A549 (cell line): ENCODE measurements around the gene GPR17. TPM values are rescaled to one million over a fixed set of nuclear protein-coding genes. Genes with fewer than 3 reads are reported as not detected.
A peak's percentile ranks its signal among the peaks of the same experiment; 100 is the strongest.

Experiments
- ATAC-seq, 2 experiments: fragments of 200-7000 bp in 1 of 2; fragments of >200 bp in 1 of 2; cut with Nextera tagmentation in 1 of 2; cut with Tn5 transposase in 1 of 2; 3 replicates each; pipeline versions ENCODE4 v1.8.0 to v1.9.1; 2018 to 2020; ENCODE audit warnings: mild to moderate bottlenecking in 1 of 2, moderate library complexity in 1 of 2
- CTCF ChIA-PET: fragments of 300-600 bp; sonication (Branson Sonifier 250); formaldehyde crosslinking; extraction: SDS; loops from one replicate; lab custom pipeline; 2021; ENCODE audit warnings: antibody characterized with exemption, inconsistent platforms; lab: Yijun Ruan, JAX
- POLR2A ChIA-PET: fragments of 350-600 bp; formaldehyde crosslinking; extraction: SDS; loops from one replicate; lab custom pipeline; 2021; ENCODE audit warnings: antibody characterized with exemption, inconsistent platforms; lab: Yijun Ruan, JAX
- DNase-seq, 2 experiments: peaks; one replicate each; pipeline versions ENCODE4 v3.0.0 to v3.0.0-alpha.2; 2011 to 2016; ENCODE audit warnings: low read depth in 1 of 2, low spot score in 1 of 2
- FAIRE-seq: peaks from 2 replicates; lab custom pipeline; 2011; peaks lifted over from hg19 to GRCh38; lab: Jason Lieb, UNC
- H3K27ac ChIP-seq, 2 experiments: fragments of >200 bp; sonication (Bioruptor Twin); formaldehyde crosslinking; 3 replicates each; pipeline ENCODE4 v1.5.1; 2016 to 2017
- H3K4me1 ChIP-seq: fragments of >200 bp; sonication (Bioruptor Twin); formaldehyde crosslinking; 3 replicates; pipeline ENCODE4 v1.6.1; 2016
- H3K4me2 ChIP-seq: fragments of >200 bp; sonication (Bioruptor Twin); formaldehyde crosslinking; 3 replicates; pipeline ENCODE4 v1.6.1; 2016
- H3K4me3 ChIP-seq: fragments of >200 bp; sonication (Bioruptor Twin); formaldehyde crosslinking; 3 replicates; pipeline ENCODE4 v1.5.1; 2016
- H3K9me3 ChIP-seq: fragments of >200 bp; sonication (Bioruptor Twin); formaldehyde crosslinking; 3 replicates; pipeline ENCODE4 v1.6.1; 2016
- BCL3 ChIP-seq: fragments of >200 bp; sonication (Bioruptor Twin); formaldehyde crosslinking; IDR thresholded peaks from 3 replicates; pipeline ENCODE4 v1.6.1; 2016
- BHLHE40 ChIP-seq: IDR thresholded peaks from 2 replicates; pipeline ENCODE4 v1.6.1; 2012; ENCODE audit warnings: low read depth, low read length, inconsistent platforms
- CEBPB ChIP-seq, 2 experiments: fragments of >200 bp in 1 of 2; sonication (Bioruptor Twin) in 1 of 2; formaldehyde crosslinking in 1 of 2; IDR thresholded peaks; 2 replicates each; pipeline ENCODE4 v1.6.1; 2012 to 2016
- CHD4 ChIP-seq: fragments of 200-600 bp; sonication (generic); IDR thresholded peaks from 2 replicates; pipeline ENCODE4 v1.6.1; 2016; ENCODE audit warnings: antibody characterized with exemption, mild to moderate bottlenecking, borderline replicate concordance
- CTCF ChIP-seq: fragments of >200 bp; sonication (Bioruptor Twin); formaldehyde crosslinking; IDR thresholded peaks from 3 replicates; pipeline ENCODE4 v1.5.1; 2016
- E2F6 ChIP-seq: IDR thresholded peaks from 2 replicates; pipeline ENCODE4 v1.6.1; 2012; ENCODE audit warnings: low read depth, borderline replicate concordance
- EHF ChIP-seq: fragments of 250-450 bp; sonication (Bioruptor Pico); IDR thresholded peaks from 2 replicates; pipeline ENCODE4 v1.5.0; 2020; ENCODE audit warnings: mild to moderate bottlenecking
- FOSB ChIP-seq: fragments of 250-450 bp; sonication (Bioruptor Pico); IDR thresholded peaks from 2 replicates; pipeline ENCODE4 v1.5.0; 2020; ENCODE audit warnings: mild to moderate bottlenecking, moderate library complexity
- HDAC2 ChIP-seq: fragments of 200-600 bp; sonication (generic); IDR thresholded peaks from 2 replicates; pipeline ENCODE4 v1.6.1; 2016
- HES2 ChIP-seq: fragments of >200 bp; sonication (Bioruptor Twin); formaldehyde crosslinking; IDR thresholded peaks from 2 replicates; pipeline ENCODE4 v1.6.1; 2016
- HEYL ChIP-seq: fragments of 250-450 bp; sonication (Bioruptor Pico); IDR thresholded peaks from 2 replicates; pipeline ENCODE4 v1.8.0; 2021; ENCODE audit warnings: mild to moderate bottlenecking, moderate library complexity
- HOXA7 ChIP-seq: fragments of 250-450 bp; sonication (Bioruptor Pico); IDR thresholded peaks from 2 replicates; pipeline ENCODE4 v1.5.0; 2020; ENCODE audit warnings: mild to moderate bottlenecking, moderate library complexity
- HOXB13 ChIP-seq: fragments of 250-450 bp; sonication (Bioruptor Pico); IDR thresholded peaks from 2 replicates; pipeline ENCODE4 v1.5.0; 2020; ENCODE audit warnings: low read depth, mild to moderate bottlenecking, moderate library complexity
- HOXB5 ChIP-seq: fragments of 250-450 bp; sonication (Bioruptor Pico); IDR thresholded peaks from 2 replicates; pipeline ENCODE4 v1.5.0; 2020; ENCODE audit warnings: mild to moderate bottlenecking, moderate library complexity
- JUN ChIP-seq, 2 experiments: fragments of >200 bp; sonication (Bioruptor Twin); formaldehyde crosslinking; IDR thresholded peaks; 2 replicates in 1 of 2; 3 replicates in 1 of 2; pipeline ENCODE4 v1.6.1; 2016 to 2017
- JUNB ChIP-seq: fragments of >200 bp; sonication (Bioruptor Twin); formaldehyde crosslinking; IDR thresholded peaks from 2 replicates; pipeline ENCODE4 v1.6.1; 2016
- MAX ChIP-seq: IDR thresholded peaks from 2 replicates; pipeline ENCODE4 v1.6.1; 2012
- MYC ChIP-seq: IDR thresholded peaks from 2 replicates; pipeline ENCODE4 v1.6.1; 2012; ENCODE audit warnings: mild to moderate bottlenecking, inconsistent platforms, low read length, improper control_type of control experiment, borderline replicate concordance
- PBX3 ChIP-seq: IDR thresholded peaks from 2 replicates; pipeline ENCODE4 v1.6.1; 2012
- PHF8 ChIP-seq: fragments of 200-600 bp; sonication (generic); IDR thresholded peaks from 2 replicates; pipeline ENCODE4 v1.6.1; 2016; ENCODE audit warnings: low read depth, mild to moderate bottlenecking, antibody characterized with exemption, moderate library complexity, borderline replicate concordance
- POLR2A ChIP-seq: IDR thresholded peaks from 2 replicates; pipeline ENCODE4 v1.6.1; 2012; ENCODE audit warnings: mild to moderate bottlenecking, low read length
- POLR2AphosphoS2 ChIP-seq: conservative IDR thresholded peaks from 2 replicates; pipeline ENCODE4 v1.6.1; 2012; ENCODE audit warnings: low read length, improper control_type of control experiment, inconsistent platforms
- RARB ChIP-seq: fragments of 250-450 bp; sonication (Bioruptor Pico); IDR thresholded peaks from 2 replicates; pipeline ENCODE4 v1.8.0; 2021; ENCODE audit warnings: mild to moderate bottlenecking, moderate library complexity
- RFX5 ChIP-seq: fragments of 450-650 bp; IDR thresholded peaks from 2 replicates; pipeline ENCODE4 v1.7.1; 2014; ENCODE audit warnings: antibody characterized with exemption, mild to moderate bottlenecking, moderate library complexity
- SMC3 ChIP-seq: fragments of >200 bp; sonication (Bioruptor Twin); formaldehyde crosslinking; IDR thresholded peaks from 3 replicates; pipeline ENCODE4 v1.6.1; 2018; ENCODE audit warnings: inconsistent platforms
- TFCP2L1 ChIP-seq: fragments of 250-450 bp; sonication (Bioruptor Pico); IDR thresholded peaks from 2 replicates; pipeline ENCODE4 v1.5.0; 2021; ENCODE audit warnings: mild to moderate bottlenecking
- ZC3H11A ChIP-seq: fragments of 450-650 bp; IDR thresholded peaks from 2 replicates; pipeline ENCODE4 v1.6.1; 2014; ENCODE audit warnings: antibody characterized with exemption, mild to moderate bottlenecking
- ZNF302 ChIP-seq: fragments of 250-450 bp; sonication (Bioruptor Pico); IDR thresholded peaks from 2 replicates; pipeline ENCODE4 v1.9.0; 2021; ENCODE audit warnings: inconsistent platforms, mild to moderate bottlenecking, moderate library complexity
- ZSCAN20 ChIP-seq: fragments of 250-450 bp; sonication (Bioruptor Pico); IDR thresholded peaks from 2 replicates; pipeline ENCODE4 v1.8.0; 2022; ENCODE audit warnings: mild to moderate bottlenecking, moderate library complexity
- WGBS: methylation state at CpG from one replicate; pipeline ENCODE4 v1.1.6; 2017; ENCODE audit errors: missing lambda C conversion rate; 5-methylcytosine and 5-hydroxymethylcytosine counted together
- polyA plus RNA-seq, 4 experiments: library from polyadenylated mRNA; depleted of rRNA in 3 of 4; stranded (reverse); fragments of >200 nt; fragmentation: RNase III in 1 of 4; extraction: RNeasy Plus Mini Kit Qiagen cat#74134 plus additional on column Dnase treatment in 1 of 4; gene quantifications; 2 replicates in 3 of 4; 3 replicates in 1 of 4; pipeline ENCODE4 v1.2.3, GENCODE V29; 2011 to 2017

The GPR17 gene
- polyA plus RNA-seq, 2 of the 4 experiments (the other 2 are of a cell fraction): not detected

- peak; percentile 30; the same call in 1 of the 2 replicates for TF ChIP-seq RFX5
- peak; percentile 91; the same call in 2 of the 3 replicates for TF ChIP-seq BCL3
- TF ChIP-seq PBX3: no peak; the same call in 1 of the 2 replicates
- peak; percentile 88 for TF ChIP-seq PHF8
- TF ChIP-seq RARB (CRISPR knock-in tag): no peak; the same call in 1 of the 2 replicates
- no peak for TF ChIP-seq FOSB (CRISPR knock-in tag)
- TF ChIP-seq MYC: 0 out of 2 replicates have a peak, but pooled peaks have one; percentile 9
- no peak for TF ChIP-seq HEYL
- TF ChIP-seq CTCF: no peak
- peak; percentile 95 for TF ChIP-seq POLR2A
- TF ChIP-seq JUN (IDR thresholded peaks at IDR 0.05): peak; percentile 46 to 91; a peak in 3 of 5 replicates
- TF ChIP-seq E2F6: no peak
- no peak for TF ChIP-seq EHF
- peak; percentile 41; the same call in 1 of the 2 replicates for TF ChIP-seq MAX
- Histone ChIP-seq H3K4me1 (peaks cover 30% of the 10 kb centered on the region), H3K4me2 (peak within 1 kb of the TSS; percentile 83), H3K4me3 (peak within 1 kb of the TSS; percentile 71), H3K9me3 (no peaks in the 10 kb centered on the region), H3K27ac (peak within 1 kb of the TSS; percentile 96 to 99)
- 3% methylated on average over 23 of the region's 44 CpGs for WGBS
- DNase-seq: peak; percentile 88 to 94
- ChIA-PET POLR2A (interaction anchor here (0.6 to 1.9 kb wide), 4 partner anchors 27 to 657 kb away, joined by 3 to 5 read pairs (median 4); no protein-coding TSS in a partner anchor), CTCF (interaction anchor here (1.5 to 1.7 kb wide), 2 partner anchors 10 to 24 kb away, joined by 3 read pairs; no protein-coding TSS in a partner anchor)
- no peak for FAIRE-seq
- ATAC-seq: peak; percentile 82 to 92
Observed at GRCh38 chr2:127701193-127701650, 55.3 kb downstream of the GPR17 start, which contains the start of gene SFT2D3. SFT2D3 (plus strand) TSS chr2:127701497; CDS start chr2:127701529, 32 bp downstream.

GRCh38 chr2:127701651-127702394 lies 55.9 kb downstream of the GPR17 start:
- Histone ChIP-seq H3K9me3 (no peaks in the 10 kb centered on the region), H3K4me3 (peak overlapping the region; percentile 71), H3K4me1 (peaks cover 26% of the 10 kb centered on the region), H3K4me2 (peak overlapping the region; percentile 83), H3K27ac (peak overlapping the region; percentile 96 to 99)
- ChIA-PET CTCF (interaction anchor here (1.2 to 1.7 kb wide), 5 partner anchors 9 to 111 kb away, joined by 3 to 7 read pairs (median 4); no protein-coding TSS in a partner anchor), POLR2A (interaction anchor here (0.6 to 1.9 kb wide), 3 partner anchors 81 to 188 kb away, joined by 4 to 7 read pairs (median 5); no protein-coding TSS in a partner anchor)
- DNase-seq (peak; percentile 69 to 82), ATAC-seq (peak; percentile 72 to 75), FAIRE-seq (no peak)
- under 1% methylated on average over 29 of the region's 108 CpGs for WGBS
- peak; percentile 26; the same call in 1 of the 2 replicates for TF ChIP-seq POLR2A
- no peak for TF ChIP-seq CEBPB (IDR thresholded peaks at IDR 0.05)
- TF ChIP-seq MAX: peak; percentile 74; the same call in 1 of the 2 replicates
- no peak for TF ChIP-seq ZC3H11A
- TF ChIP-seq TFCP2L1 (CRISPR knock-in tag): no peak
- TF ChIP-seq HES2: no peak
- no peak for TF ChIP-seq ZNF302
- TF ChIP-seq EHF: peak; percentile 29; the same call in 1 of the 2 replicates
- TF ChIP-seq ZSCAN20 (CRISPR knock-in tag): no peak
- peak; percentile 50; the same call in 1 of the 2 replicates for TF ChIP-seq HOXB13 (CRISPR knock-in tag)
- no peak for TF ChIP-seq CHD4
- no peak for TF ChIP-seq HOXA7 (CRISPR knock-in tag)
- TF ChIP-seq HOXB5 (CRISPR knock-in tag): peak; percentile 73; the same call in 1 of the 2 replicates
- no peak for TF ChIP-seq HDAC2
- TF ChIP-seq BHLHE40: no peak
- 0 out of 2 replicates have a peak, but pooled peaks have one; percentile 50 for TF ChIP-seq POLR2AphosphoS2
- no peak for TF ChIP-seq PBX3
- TF ChIP-seq SMC3: 0 out of 3 replicates have a peak, but pooled peaks have one; percentile 28
- TF ChIP-seq JUNB: no peak
